A549 (cell line): ENCODE data around the gene HDHD5.

Experiments used
- CTCF ChIP-seq: fragments of >200 bp; sonication (Bioruptor Twin); formaldehyde crosslinking; IDR thresholded peaks from 3 replicates; pipeline ENCODE4 v1.5.1; 2016
- EP300 ChIP-seq, 2 experiments: fragments of >200 bp; sonication (Bioruptor Twin); formaldehyde crosslinking; IDR thresholded peaks; 2 replicates in 1 of 2; 3 replicates in 1 of 2; pipeline ENCODE4 v1.6.1; 2016 to 2017
- PBX3 ChIP-seq: IDR thresholded peaks from 2 replicates; pipeline ENCODE4 v1.6.1; 2012
- RAD21 ChIP-seq, 2 experiments: fragments of >200 bp in 1 of 2; sonication (Bioruptor Twin) in 1 of 2; formaldehyde crosslinking in 1 of 2; IDR thresholded peaks in 1 of 2; conservative IDR thresholded peaks in 1 of 2; 2 replicates in 1 of 2; 3 replicates in 1 of 2; pipeline ENCODE4 v1.6.1; 2012 to 2018; ENCODE audit warnings: inconsistent platforms in 1 of 2

GRCh38 chr22:17135153-17135760, 23.8 kb downstream of the HDHD5 start:
- TF ChIP-seq CTCF (no peak), EP300 (IDR thresholded peaks at IDR 0.05) (no peak), RAD21 (conservative IDR thresholded peaks at IDR 0.05 in 1 of 2, IDR thresholded peaks at IDR 0.05 in 1 of 2) (no peak), PBX3 (no peak)
